MCF 10A (cell line): ENCODE measurements around the gene PEX3. TPM values are rescaled to one million over a fixed set of nuclear protein-coding genes. Genes with fewer than 3 reads are reported as not detected.

Experiments
- BruUV-seq: library from RNA; stranded (reverse); fragments of 400-500 nt; replicated peaks from 2 replicates; lab custom pipeline; 2021; lab: Mats Ljungman, UMichigan
- CTCF ChIA-PET: fragments of 300-600 bp; sonication (Branson Sonifier 250); formaldehyde crosslinking; extraction: SDS; loops from one replicate; lab custom pipeline; 2021; ENCODE audit warnings: antibody characterized with exemption, inconsistent platforms; lab: Yijun Ruan, JAX
- POLR2A ChIA-PET: fragments of 300-600, 350-650 bp; sonication (Branson Sonifier 250); formaldehyde crosslinking; extraction: SDS; loops from one replicate; lab custom pipeline; 2020; ENCODE audit warnings: antibody characterized with exemption, inconsistent platforms; lab: Yijun Ruan, JAX
- DNase-seq: peaks from one replicate; pipeline ENCODE4 v3.0.0-alpha.2; 2018; ENCODE audit not compliant: unreplicated experiment
- H3K27ac Mint-ChIP-seq: one replicate; pipeline ENCODE4 v1.8.0; 2022; ENCODE audit warnings: mild to moderate bottlenecking, low read depth, mixed read lengths; ENCODE audit not compliant: unreplicated experiment
- H3K27me3 Mint-ChIP-seq: one replicate; pipeline ENCODE4 v1.8.0; 2022; ENCODE audit warnings: mixed read lengths; ENCODE audit not compliant: insufficient read depth, unreplicated experiment
- H3K36me3 Mint-ChIP-seq: one replicate; pipeline ENCODE4 v1.8.0; 2022; ENCODE audit warnings: mild to moderate bottlenecking, moderate library complexity, mixed read lengths; ENCODE audit not compliant: insufficient read depth, unreplicated experiment
- H3K4me1 Mint-ChIP-seq: one replicate; pipeline ENCODE4 v1.8.0; 2022; ENCODE audit warnings: mixed read lengths; ENCODE audit not compliant: insufficient read depth, unreplicated experiment
- H3K4me3 Mint-ChIP-seq: one replicate; pipeline ENCODE4 v1.8.0; 2022; ENCODE audit warnings: mild to moderate bottlenecking, moderate library complexity, mixed read lengths; ENCODE audit not compliant: unreplicated experiment
- H3K9me3 Mint-ChIP-seq: one replicate; pipeline ENCODE4 v1.8.0; 2022; ENCODE audit warnings: mixed read lengths; ENCODE audit not compliant: unreplicated experiment
- CTCF ChIP-seq: fragments of 200-600 bp; IDR thresholded peaks from one replicate; pipeline ENCODE4 v1.8.0; 2022; ENCODE audit warnings: antibody characterized with exemption, mild to moderate bottlenecking; ENCODE audit not compliant: unreplicated experiment
- intact Hi-C: fragments of 100-400 bp; cut with micrococcal nuclease; formaldehyde crosslinking; loops from 2 replicates; pipeline ENCODE4 v1.14.1; 2022
- total RNA-seq: library from RNA; stranded (reverse); gene quantifications from 2 replicates; pipeline ENCODE4 v1.2.3, GENCODE V29; 2022

Gene PEX3
- total RNA-seq, 1 experiment from 2014 or later = 24.3 TPM

- H3K4me1 Mint-ChIP-seq = peaks cover 24% of the 10 kb centered on the region
- H3K9me3 Mint-ChIP-seq = no peaks in the 10 kb centered on the region
- DNase-seq = no peak
- peaks cover 43% of the 10 kb centered on the region for H3K36me3 Mint-ChIP-seq
- TF ChIP-seq CTCF = no peak
- ChIA-PET POLR2A (interaction anchor here (0.8 kb wide), 1 partner anchor 10 kb away, joined by 3 read pairs; no protein-coding TSS in a partner anchor), CTCF (interaction anchor here (0.6 to 0.8 kb wide), 3 partner anchors 10 to 811 kb away, joined by 3 to 4 read pairs (median 4); no protein-coding TSS in a partner anchor)
- H3K4me3 Mint-ChIP-seq = no peak overlapping the region
- no peak overlapping the region for H3K27ac Mint-ChIP-seq
- H3K27me3 Mint-ChIP-seq = no peaks in the 10 kb centered on the region
- BruUV-seq = no TSS peak
- intact Hi-C loops = loop anchor here (10.0 kb wide), 1 partner anchor 1030 kb away; no protein-coding TSS in a partner anchor
Observed at GRCh38 chr6:143505111-143505510, 54.5 kb downstream of the PEX3 start.

- intact Hi-C loops = loop anchor here (10.0 kb wide), 1 partner anchor 1031 kb away; no protein-coding TSS in a partner anchor
- Mint-ChIP-seq H3K36me3 (peaks cover 39% of the 10 kb centered on the region), H3K9me3 (no peaks in the 10 kb centered on the region), H3K4me1 (peaks cover 24% of the 10 kb centered on the region), H3K27ac (no peak overlapping the region), H3K27me3 (no peaks in the 10 kb centered on the region), H3K4me3 (no peak overlapping the region)
- ChIA-PET POLR2A (interaction anchor here (0.8 to 1.0 kb wide), 2 partner anchors 9 to 11 kb away, joined by 3 to 5 read pairs; no protein-coding TSS in a partner anchor), CTCF (interaction anchor here (0.6 to 0.8 kb wide), 4 partner anchors 11 to 812 kb away, joined by 3 to 6 read pairs (median 4); no protein-coding TSS in a partner anchor)
- no TSS peak for BruUV-seq
- no peak for TF ChIP-seq CTCF
- no peak for DNase-seq
Observed at GRCh38 chr6:143505537-143505936, 54.9 kb downstream of the PEX3 start.

DNA sequence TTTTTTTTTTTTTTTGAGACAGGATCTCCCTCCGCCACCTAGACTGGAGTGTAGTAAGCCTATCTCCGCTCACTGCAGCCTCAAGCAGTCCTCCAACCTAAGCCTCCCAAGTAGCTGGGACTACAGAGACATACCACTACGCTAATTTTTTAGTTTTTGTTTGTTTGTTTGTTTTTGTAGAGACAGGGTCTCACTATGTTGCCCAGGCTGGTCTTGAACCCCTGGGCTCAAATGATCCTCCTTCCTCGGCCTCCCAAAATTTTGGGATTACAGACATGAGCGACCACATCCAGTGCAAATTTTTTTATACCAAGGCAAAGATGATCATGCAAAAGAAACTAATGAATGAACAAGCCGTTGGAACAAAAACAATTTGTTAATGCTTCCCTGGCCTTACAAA is 55.6 kb downstream of the PEX3 start:
- TF ChIP-seq CTCF = no peak
- intact Hi-C loops = loop anchor here (10.0 kb wide), 1 partner anchor 1031 kb away; no protein-coding TSS in a partner anchor

GRCh38 chr6:143506620-143507019 is 56.0 kb downstream of the PEX3 start:
- no peak for TF ChIP-seq CTCF
- no peaks in the 10 kb centered on the region for H3K27me3 Mint-ChIP-seq
- no peak overlapping the region for H3K27ac Mint-ChIP-seq
- intact Hi-C loops = loop anchor here (10.0 kb wide), 1 partner anchor 1032 kb away; no protein-coding TSS in a partner anchor
- CTCF ChIA-PET = interaction anchor here (1.2 kb wide), 2 partner anchors 16 to 814 kb away, joined by 4 read pairs; no protein-coding TSS in a partner anchor
- H3K36me3 Mint-ChIP-seq = peaks cover 28% of the 10 kb centered on the region
- no peak for DNase-seq
- H3K9me3 Mint-ChIP-seq = no peaks in the 10 kb centered on the region
- BruUV-seq = no TSS peak
- H3K4me3 Mint-ChIP-seq = no peak overlapping the region
- peaks cover 24% of the 10 kb centered on the region for H3K4me1 Mint-ChIP-seq
- POLR2A ChIA-PET = interaction anchor here (0.6 kb wide), 2 partner anchors 64 kb away, joined by 3 read pairs; no protein-coding TSS in a partner anchor

More for the DNA sequence above, 55.6 kb downstream of the PEX3 start:
- POLR2A ChIA-PET = interaction anchor here (0.6 to 1.0 kb wide), 3 partner anchors 10 to 64 kb away, joined by 3 to 5 read pairs (median 3); no protein-coding TSS in a partner anchor
- no peak overlapping the region for H3K4me3 Mint-ChIP-seq
- no peaks in the 10 kb centered on the region for H3K27me3 Mint-ChIP-seq
- no TSS peak for BruUV-seq
- DNase-seq = no peak
- no peaks in the 10 kb centered on the region for H3K9me3 Mint-ChIP-seq
- CTCF ChIA-PET = interaction anchor here (0.6 to 1.2 kb wide), 3 partner anchors 29 to 814 kb away, joined by 3 to 6 read pairs (median 4); no protein-coding TSS in a partner anchor
- peaks cover 32% of the 10 kb centered on the region for H3K36me3 Mint-ChIP-seq
- H3K27ac Mint-ChIP-seq = no peak overlapping the region
- peaks cover 24% of the 10 kb centered on the region for H3K4me1 Mint-ChIP-seq
